Activated T-helper 17 cell treated with anti-CD3 and anti-CD28 coated beads, Interleukin-2, amount 50 U/mL, for 72 hours (primary cell): ENCODE results near the gene GDF2. TPM values are rescaled to one million over a fixed set of nuclear protein-coding genes. Genes with fewer than 3 reads are reported as not detected.

ENCODE experiments used
- total RNA-seq, 2 donors: library from RNA; stranded (reverse); gene quantifications; one replicate each; pipeline ENCODE4 v1.2.3, GENCODE V29; 2022

GDF2 gene
- total RNA-seq, 2 donors from 2014 or later, result not detected

Other genes starting within 250 kb of the GDF2 start
- under 1 TPM in 1 of 2 donors, not detected in 1; 0.45 TPM for gene GDF10, start 22.3 kb upstream of the GDF2 start, total RNA-seq
- not detected for gene RBP3, start 25.9 kb downstream of the GDF2 start, total RNA-seq
- under 1 TPM; 0.08 to 0.11 TPM for gene ZNF488, start 61.8 kb downstream of the GDF2 start, total RNA-seq
- gene ANXA8, start 161.7 kb downstream of the GDF2 start, total RNA-seq, result not detected
- not detected for gene FAM25G, start 169.2 kb downstream of the GDF2 start, total RNA-seq
- 1 to 10 TPM; 2.9 to 4.8 TPM for gene AGAP9, start 201.2 kb downstream of the GDF2 start, total RNA-seq